ENCODE measurements around the gene CTIF.

CTIF gene

GRCh38 chr18:48795696-48796095 is 256.9 kb downstream of the CTIF start:
- DNase-seq, result no peak

- DNase-seq, result no peak
Observed at GRCh38 chr18:48796491-48797205, 257.8 kb downstream of the CTIF start.

GRCh38 chr18:48797841-48798255 is 259.0 kb downstream of the CTIF start:
- DNase-seq, result no peak

- no peak for DNase-seq
Observed at GRCh38 chr18:48798334-48799245, 259.8 kb downstream of the CTIF start.

- no peak for DNase-seq
Observed at GRCh38 chr18:48799724-48800315, 261.0 kb downstream of the CTIF start.

GRCh38 chr18:48800466-48800865 is 261.6 kb downstream of the CTIF start:
- no peak for DNase-seq

GRCh38 chr18:48800876-48801727 is 262.3 kb downstream of the CTIF start:
- DNase-seq, result no peak

GRCh38 chr18:48801728-48802542 is 263.1 kb downstream of the CTIF start:
- DNase-seq, result no peak

GRCh38 chr18:48802543-48803290 is 263.9 kb downstream of the CTIF start:
- DNase-seq, result no peak

- DNase-seq, result no peak
Observed at GRCh38 chr18:48803518-48803917, 264.7 kb downstream of the CTIF start.

- DNase-seq, result no peak
Observed at GRCh38 chr18:48803951-48804855, 265.4 kb downstream of the CTIF start.

- DNase-seq, result no peak
Observed at GRCh38 chr18:48804856-48805610, 266.2 kb downstream of the CTIF start.

GRCh38 chr18:48805826-48806535 is 267.1 kb downstream of the CTIF start:
- DNase-seq, result no peak

GRCh38 chr18:48806551-48807261 is 267.9 kb downstream of the CTIF start:
- no peak for DNase-seq

GRCh38 chr18:48808476-48808875 is 269.6 kb downstream of the CTIF start:
- no peak for DNase-seq

- no peak for DNase-seq
Observed at GRCh38 chr18:48809365-48809764, 270.5 kb downstream of the CTIF start.

GRCh38 chr18:48810805-48811204 is 272.0 kb downstream of the CTIF start:
- DNase-seq, result no peak

- DNase-seq, result no peak
Observed at GRCh38 chr18:48811401-48811800, 272.6 kb downstream of the CTIF start.

Data from stimulated activated CD4-positive, alpha-beta T cell treated with anti-CD3 and anti-CD28 coated beads, Interleukin-4, amount 100 ng/mL, for 1 hour (primary cell).